Gastrocnemius medialis (tissue), 4 donors: Measurements from ENCODE around the gene SIGLEC9.

Source experiments
- POLR2A ChIP-seq, 2 donors: fragments of 450-650 bp; IDR thresholded peaks; one replicate each; pipeline ENCODE4 v1.6.1; 2017; ENCODE audit warnings: antibody characterized with exemption in 2 of 2, mild to moderate bottlenecking in 2 of 2, moderate library complexity in 2 of 2
- TF ChIP-seq, protein P1 (sequence below), 5 experiments: fragments of 450-650 bp in 3 of 5; fragments of 200-600 bp in 2 of 5; sonication (generic) in 2 of 5; IDR thresholded peaks in 4 of 5; conservative IDR thresholded peaks in 1 of 5; 1 replicate in 4 of 5; 2 replicates in 1 of 5; pipeline ENCODE4 v1.5.1; 2016 to 2019; ENCODE audit warnings: antibody characterized with exemption in 5 of 5, mild to moderate bottlenecking in 3 of 5, moderate library complexity in 3 of 5

DNA sequence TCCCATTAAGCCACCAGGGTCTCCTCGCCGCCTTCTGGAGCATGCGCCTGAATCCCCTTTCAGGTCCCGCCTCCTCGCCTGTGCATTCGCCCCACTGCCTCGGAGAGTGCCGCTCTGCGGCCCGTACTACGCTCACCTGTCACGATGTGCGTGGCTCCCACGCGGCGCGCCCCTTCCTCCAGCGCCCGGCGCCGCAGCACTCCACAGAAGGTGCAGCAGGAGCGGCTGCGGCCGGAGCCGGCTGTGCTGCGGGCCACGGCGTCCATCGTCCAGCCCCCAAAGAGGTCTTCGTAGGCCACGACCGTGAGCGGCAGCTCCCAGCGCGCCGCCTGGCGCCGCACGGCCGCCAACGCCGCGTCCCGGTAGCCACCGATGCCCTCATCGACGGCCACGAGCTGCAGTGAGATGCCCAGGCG, 20.8 kb upstream of the SIGLEC9 start:
- TF ChIP-seq, protein P1, sequence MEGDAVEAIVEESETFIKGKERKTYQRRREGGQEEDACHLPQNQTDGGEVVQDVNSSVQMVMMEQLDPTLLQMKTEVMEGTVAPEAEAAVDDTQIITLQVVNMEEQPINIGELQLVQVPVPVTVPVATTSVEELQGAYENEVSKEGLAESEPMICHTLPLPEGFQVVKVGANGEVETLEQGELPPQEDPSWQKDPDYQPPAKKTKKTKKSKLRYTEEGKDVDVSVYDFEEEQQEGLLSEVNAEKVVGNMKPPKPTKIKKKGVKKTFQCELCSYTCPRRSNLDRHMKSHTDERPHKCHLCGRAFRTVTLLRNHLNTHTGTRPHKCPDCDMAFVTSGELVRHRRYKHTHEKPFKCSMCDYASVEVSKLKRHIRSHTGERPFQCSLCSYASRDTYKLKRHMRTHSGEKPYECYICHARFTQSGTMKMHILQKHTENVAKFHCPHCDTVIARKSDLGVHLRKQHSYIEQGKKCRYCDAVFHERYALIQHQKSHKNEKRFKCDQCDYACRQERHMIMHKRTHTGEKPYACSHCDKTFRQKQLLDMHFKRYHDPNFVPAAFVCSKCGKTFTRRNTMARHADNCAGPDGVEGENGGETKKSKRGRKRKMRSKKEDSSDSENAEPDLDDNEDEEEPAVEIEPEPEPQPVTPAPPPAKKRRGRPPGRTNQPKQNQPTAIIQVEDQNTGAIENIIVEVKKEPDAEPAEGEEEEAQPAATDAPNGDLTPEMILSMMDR (IDR thresholded peaks at IDR 0.05 in 4 of 5, conservative IDR thresholded peaks at IDR 0.05 in 1 of 5) = no peak
- TF ChIP-seq POLR2A (IDR thresholded peaks at IDR 0.05) = no peak
